Measurements from ENCODE around the gene RTP1. TPM values are rescaled to one million over a fixed set of nuclear protein-coding genes. Genes with fewer than 3 reads are reported as not detected.
"Not testable (repeated sequence)": the region's sequence is repeated elsewhere in the genome, so short reads cannot be mapped to it uniquely, and the experiment has no call there.

RTP1 gene
- total RNA-seq, 4 donors from 2014 or later: not detected

DNA sequence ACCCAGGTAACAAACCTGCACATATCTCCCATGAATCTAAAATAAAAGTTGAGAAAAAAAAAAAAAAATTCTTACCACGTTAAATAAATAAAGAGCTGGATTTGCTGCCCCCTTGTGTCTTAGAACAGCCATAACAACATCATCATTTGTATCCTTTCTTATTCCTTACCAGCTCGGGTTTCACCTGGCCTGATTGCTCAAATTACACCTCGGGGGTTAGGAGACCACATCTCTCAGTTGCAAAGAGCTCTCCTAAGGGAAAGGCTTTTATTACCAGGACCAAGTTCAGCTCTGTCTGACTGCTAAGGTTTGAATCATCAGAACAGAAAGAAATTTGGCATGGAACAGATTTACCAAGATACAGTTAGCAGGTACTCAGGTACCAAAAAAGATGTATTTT lies 32.1 kb upstream of the RTP1 start:
- Histone ChIP-seq H3K27me3 (no peaks in the 10 kb centered on the region), H3K36me3 (no peaks in the 10 kb centered on the region), H3K4me3 (no peak overlapping the region), H3K4me1 (no peaks in the 10 kb centered on the region), H3K9me3 (no peaks in the 10 kb centered on the region), H3K27ac (no peak overlapping the region)
- no peak for DNase-seq (ENCODE audit: low spot score in 2 of 2)
- WGBS: 3% methylated on average over 3 of the region's 3 CpGs
- no peak for TF ChIP-seq POLR2A (IDR thresholded peaks at IDR 0.05)
- TF ChIP-seq, protein P1, sequence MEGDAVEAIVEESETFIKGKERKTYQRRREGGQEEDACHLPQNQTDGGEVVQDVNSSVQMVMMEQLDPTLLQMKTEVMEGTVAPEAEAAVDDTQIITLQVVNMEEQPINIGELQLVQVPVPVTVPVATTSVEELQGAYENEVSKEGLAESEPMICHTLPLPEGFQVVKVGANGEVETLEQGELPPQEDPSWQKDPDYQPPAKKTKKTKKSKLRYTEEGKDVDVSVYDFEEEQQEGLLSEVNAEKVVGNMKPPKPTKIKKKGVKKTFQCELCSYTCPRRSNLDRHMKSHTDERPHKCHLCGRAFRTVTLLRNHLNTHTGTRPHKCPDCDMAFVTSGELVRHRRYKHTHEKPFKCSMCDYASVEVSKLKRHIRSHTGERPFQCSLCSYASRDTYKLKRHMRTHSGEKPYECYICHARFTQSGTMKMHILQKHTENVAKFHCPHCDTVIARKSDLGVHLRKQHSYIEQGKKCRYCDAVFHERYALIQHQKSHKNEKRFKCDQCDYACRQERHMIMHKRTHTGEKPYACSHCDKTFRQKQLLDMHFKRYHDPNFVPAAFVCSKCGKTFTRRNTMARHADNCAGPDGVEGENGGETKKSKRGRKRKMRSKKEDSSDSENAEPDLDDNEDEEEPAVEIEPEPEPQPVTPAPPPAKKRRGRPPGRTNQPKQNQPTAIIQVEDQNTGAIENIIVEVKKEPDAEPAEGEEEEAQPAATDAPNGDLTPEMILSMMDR (IDR thresholded peaks at IDR 0.05): peak; percentile 57 to 60

DNA sequence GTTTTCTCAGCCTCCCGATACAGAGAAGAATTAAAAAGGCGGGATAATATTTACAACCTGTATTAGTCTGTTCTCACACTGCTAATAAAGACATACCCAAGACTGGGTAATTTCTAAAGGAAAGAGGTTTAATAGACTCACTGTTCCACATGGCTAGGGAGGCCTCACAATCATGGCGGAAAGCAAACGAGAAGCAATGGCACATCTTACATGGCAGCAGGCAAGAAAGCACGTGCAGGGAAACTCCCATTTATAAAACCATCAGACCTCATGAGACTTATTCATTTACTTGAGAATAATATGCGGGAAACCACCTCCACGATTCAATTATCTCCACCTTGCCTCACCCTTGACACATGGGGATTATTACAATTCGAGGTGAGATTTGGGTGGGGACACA lies 30.5 kb upstream of the RTP1 start:
- Histone ChIP-seq H3K27me3 (no peaks in the 10 kb centered on the region), H3K4me1 (no peaks in the 10 kb centered on the region), H3K9me3 (no peaks in the 10 kb centered on the region), H3K27ac (no peak overlapping the region), H3K36me3 (no peaks in the 10 kb centered on the region), H3K4me3 (no peak overlapping the region)
- 87% methylated on average over 8 of the region's 8 CpGs for WGBS
- TF ChIP-seq EP300 (IDR thresholded peaks at IDR 0.05) (no peak), POLR2A (IDR thresholded peaks at IDR 0.05) (no peak), POLR2AphosphoS5 (IDR thresholded peaks at IDR 0.05) (no peak)
- TF ChIP-seq, protein P1 (IDR thresholded peaks at IDR 0.05): no peak
- no peak for DNase-seq (ENCODE audit: low spot score in 2 of 2)

DNA sequence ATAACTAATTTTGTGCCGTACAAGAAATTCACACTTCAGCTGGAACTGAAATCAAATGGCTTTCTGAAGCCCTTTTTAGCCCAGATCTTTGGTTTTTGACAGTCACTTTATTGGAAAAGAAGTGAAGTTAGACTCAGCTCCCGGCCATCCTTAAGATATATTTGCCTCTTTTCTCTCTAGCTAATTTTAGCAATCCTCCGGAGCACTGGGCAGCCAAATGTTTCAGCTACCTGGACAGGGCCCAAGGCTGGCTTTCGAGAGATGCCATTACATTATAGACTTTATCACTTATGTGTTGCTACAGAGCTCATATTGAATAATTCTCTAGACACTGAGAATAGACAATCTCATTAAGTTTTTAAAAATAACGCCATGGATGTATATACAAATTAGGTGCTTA lies 29.5 kb upstream of the RTP1 start:
- Histone ChIP-seq H3K4me1 (no peaks in the 10 kb centered on the region), H3K27me3 (no peaks in the 10 kb centered on the region), H3K27ac (no peak overlapping the region), H3K4me3 (no peak overlapping the region), H3K36me3 (no peaks in the 10 kb centered on the region), H3K9me3 (no peaks in the 10 kb centered on the region)
- DNase-seq (ENCODE audit: low spot score in 2 of 2): no peak
- TF ChIP-seq EP300 (IDR thresholded peaks at IDR 0.05) (no peak), POLR2A (IDR thresholded peaks at IDR 0.05) (no peak), POLR2AphosphoS5 (IDR thresholded peaks at IDR 0.05) (no peak)
- WGBS: 83% methylated on average over 5 of the region's 5 CpGs

DNA sequence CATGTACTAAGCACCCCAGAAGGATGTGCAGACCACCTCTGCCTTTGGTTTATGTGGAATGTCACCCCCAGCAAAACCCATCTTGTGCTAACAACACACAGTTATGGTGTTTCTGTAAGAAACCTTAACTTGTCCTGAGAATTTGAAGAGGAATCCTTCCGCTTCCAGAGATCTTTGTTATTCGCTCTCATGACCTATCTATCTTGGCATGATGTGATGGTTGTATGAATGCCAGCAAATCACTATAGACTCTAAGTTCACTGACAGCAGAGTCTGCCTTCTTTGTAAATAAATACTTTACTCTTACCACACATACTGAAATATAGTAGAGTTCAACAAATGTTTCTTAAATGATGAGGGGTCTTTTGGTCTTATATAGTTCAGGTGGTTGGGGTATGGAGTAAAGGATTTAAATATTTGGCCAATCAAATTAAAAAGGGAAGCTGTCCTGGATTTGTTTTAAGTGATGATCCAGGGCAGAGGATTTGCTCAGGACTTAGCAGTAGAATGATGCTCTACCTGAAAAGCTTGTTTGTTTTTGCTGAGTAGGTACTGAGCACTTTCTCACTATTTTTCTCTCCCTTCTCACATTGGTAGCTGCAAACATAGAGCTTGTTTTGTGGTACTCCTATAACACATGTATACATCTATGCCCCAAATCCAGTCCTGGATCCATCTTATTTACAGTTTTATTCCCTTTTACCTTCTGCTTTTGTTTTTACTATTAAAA lies 27.9 kb upstream of the RTP1 start:
- H3K27me3 ChIP-seq: no peaks in the 10 kb centered on the region
- H3K9me3 ChIP-seq: no peaks in the 10 kb centered on the region
- no peak overlapping the region for H3K27ac ChIP-seq
- H3K36me3 ChIP-seq: no peaks in the 10 kb centered on the region
- peaks cover 5% of the 10 kb centered on the region for H3K4me1 ChIP-seq
- TF ChIP-seq POLR2AphosphoS5 (IDR thresholded peaks at IDR 0.05) (no peak), POLR2A (IDR thresholded peaks at IDR 0.05) (no peak), EP300 (IDR thresholded peaks at IDR 0.05) (no peak)
- TF ChIP-seq, protein P1 (IDR thresholded peaks at IDR 0.05): no peak
- no peak overlapping the region for H3K4me3 ChIP-seq
- 76% methylated on average over 2 of the region's 2 CpGs for WGBS
- DNase-seq (ENCODE audit: low spot score in 2 of 2): no peak

DNA sequence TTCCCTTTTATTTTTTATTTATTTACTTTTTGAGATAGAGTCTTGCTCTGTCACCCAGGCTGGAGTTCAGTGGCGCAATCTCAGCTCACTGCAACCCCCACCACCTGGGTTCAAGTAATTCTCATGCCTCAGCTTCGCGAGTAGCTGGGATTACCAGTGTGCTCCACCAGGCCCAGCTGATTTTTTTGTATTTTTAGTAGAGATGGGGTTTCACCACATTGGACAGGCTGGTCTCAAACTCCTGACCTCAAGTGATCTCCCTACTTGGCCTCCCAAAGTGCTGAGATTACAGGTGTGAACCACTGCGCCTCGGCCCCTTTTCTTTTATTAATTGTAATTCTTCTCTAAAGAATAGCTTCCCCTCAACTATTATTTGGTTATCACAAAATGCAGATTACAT lies 26.4 kb upstream of the RTP1 start:
- DNase-seq (ENCODE audit: low spot score in 2 of 2); H3K4me1 ChIP-seq; H3K27me3 ChIP-seq; H3K9me3 ChIP-seq; H3K36me3 ChIP-seq; H3K4me3 ChIP-seq; H3K27ac ChIP-seq: not testable (repeated sequence)
- WGBS: 96% methylated on average over 5 of the region's 5 CpGs

DNA sequence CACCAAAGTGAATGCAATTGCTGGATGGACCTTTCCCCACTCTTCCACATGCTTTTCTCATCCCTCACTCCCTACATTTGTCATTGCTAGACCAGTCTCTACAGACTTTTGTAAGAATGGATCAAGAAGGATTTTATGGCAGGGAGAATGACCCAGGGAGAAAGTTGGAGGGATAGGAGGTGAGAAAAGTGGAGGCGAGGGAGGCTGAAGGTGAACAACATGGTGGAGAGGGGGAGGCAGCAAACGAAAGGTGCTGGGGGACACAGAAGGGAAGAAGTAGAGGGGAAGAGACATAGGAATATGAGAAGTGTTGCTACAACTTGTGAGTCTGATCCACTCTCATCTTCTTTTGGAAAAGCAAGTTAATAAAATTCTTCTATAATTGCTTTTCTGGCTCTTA lies 24.4 kb upstream of the RTP1 start:
- Histone ChIP-seq H3K4me1 (peaks cover 6% of the 10 kb centered on the region), H3K27me3 (no peaks in the 10 kb centered on the region), H3K4me3 (no peak overlapping the region), H3K27ac (no peak overlapping the region), H3K36me3 (no peaks in the 10 kb centered on the region), H3K9me3 (no peaks in the 10 kb centered on the region)
- TF ChIP-seq EP300 (IDR thresholded peaks at IDR 0.05) (no peak), POLR2AphosphoS5 (IDR thresholded peaks at IDR 0.05) (no peak), POLR2A (IDR thresholded peaks at IDR 0.05) (no peak)
- TF ChIP-seq, protein P1 (IDR thresholded peaks at IDR 0.05): no peak
- WGBS: 86% methylated on average over 2 of the region's 2 CpGs
- no peak for DNase-seq (ENCODE audit: low spot score in 2 of 2)

Data from suprapubic skin (tissue), 4 donors.